ENCODE results near the gene FAIM2. TPM values are rescaled to one million over a fixed set of nuclear protein-coding genes. Genes with fewer than 3 reads are reported as not detected.

FAIM2 gene
- total and polyA plus RNA-seq, 9 of the 15 experiments (the other 6 are each of a cell fraction or from before 2014, with no cell fraction given), result 0.01 to 0.10 TPM; not detected in 7

DNA sequence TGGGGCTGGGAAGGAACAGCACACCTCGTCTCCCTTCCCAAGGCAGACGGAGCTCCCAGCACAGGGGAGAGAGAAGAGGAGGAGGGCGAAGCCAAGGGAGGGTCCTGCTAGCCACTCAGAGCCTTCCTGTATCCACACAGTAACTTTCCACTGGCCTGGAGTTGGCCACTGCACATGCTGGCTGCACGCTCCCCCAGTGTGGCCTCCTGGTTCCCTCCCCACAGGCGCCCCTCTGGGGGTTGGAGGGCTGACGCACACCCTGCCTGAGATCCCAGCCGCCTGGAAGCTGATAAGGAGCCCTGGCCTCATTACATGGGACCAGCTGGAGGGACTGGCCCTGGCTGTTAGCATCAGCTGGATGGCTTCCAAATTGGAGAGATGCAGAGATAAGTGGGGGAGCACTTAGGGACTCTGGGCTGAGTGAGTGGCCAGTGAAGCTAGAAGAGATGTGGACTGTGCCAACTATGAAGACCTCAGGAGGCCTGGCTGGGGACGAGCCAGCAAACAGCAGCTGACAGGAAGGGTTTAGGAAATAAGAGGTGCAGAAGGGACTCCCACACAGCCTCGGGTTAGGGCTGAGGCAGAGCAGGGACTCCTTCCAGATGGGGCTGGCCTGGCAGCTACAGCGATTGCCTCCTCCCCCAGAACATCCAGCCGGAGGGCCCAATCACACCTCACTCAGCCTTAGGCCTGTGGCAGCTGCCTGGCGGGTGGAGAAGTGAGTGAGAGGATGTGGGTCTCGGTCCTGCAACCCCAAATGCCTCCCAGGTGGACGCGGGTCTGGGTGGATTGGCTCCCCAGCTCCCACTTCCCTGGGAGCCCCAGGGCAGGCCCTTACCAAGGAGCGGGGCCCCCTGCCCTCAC, 34.5 kb downstream of the FAIM2 start (continued):
- TF ChIP-seq KDM1A (IDR thresholded peaks at IDR 0.05) (peak; percentile 91 to 93), ZNF436 (CRISPR knock-in tag; IDR thresholded peaks at IDR 0.05) (no peak), GTF2F1 (IDR thresholded peaks at IDR 0.05; ENCODE audit: low read depth, low read length) (no peak), ILK (tag; IDR thresholded peaks at IDR 0.05; ENCODE audit: borderline replicate concordance, low read depth) (no peak), ILF3 (IDR thresholded peaks at IDR 0.05; ENCODE audit: borderline replicate concordance) (no peak; the same call in 1 of the 2 replicates), CXXC5 (CRISPR knock-in tag; IDR thresholded peaks at IDR 0.05) (peak; percentile 96), ZSCAN32 (CRISPR knock-in tag; IDR thresholded peaks at IDR 0.05) (0 out of 2 replicates have a peak, but pooled peaks have one; percentile 18), NR4A1 (CRISPR knock-in tag; IDR thresholded peaks at IDR 0.05) (no peak), NR4A1 (tag; IDR thresholded peaks at IDR 0.05) (peak; percentile 84), CC2D1A (IDR thresholded peaks at IDR 0.05) (peak; percentile 92; the same call in 1 of the 2 replicates), GABPA (tag; conservative IDR thresholded peaks at IDR 0.05; ENCODE audit: low read depth) (peak; percentile 58; the same call in 1 of the 2 replicates)
- TF ChIP-seq, protein P1, sequence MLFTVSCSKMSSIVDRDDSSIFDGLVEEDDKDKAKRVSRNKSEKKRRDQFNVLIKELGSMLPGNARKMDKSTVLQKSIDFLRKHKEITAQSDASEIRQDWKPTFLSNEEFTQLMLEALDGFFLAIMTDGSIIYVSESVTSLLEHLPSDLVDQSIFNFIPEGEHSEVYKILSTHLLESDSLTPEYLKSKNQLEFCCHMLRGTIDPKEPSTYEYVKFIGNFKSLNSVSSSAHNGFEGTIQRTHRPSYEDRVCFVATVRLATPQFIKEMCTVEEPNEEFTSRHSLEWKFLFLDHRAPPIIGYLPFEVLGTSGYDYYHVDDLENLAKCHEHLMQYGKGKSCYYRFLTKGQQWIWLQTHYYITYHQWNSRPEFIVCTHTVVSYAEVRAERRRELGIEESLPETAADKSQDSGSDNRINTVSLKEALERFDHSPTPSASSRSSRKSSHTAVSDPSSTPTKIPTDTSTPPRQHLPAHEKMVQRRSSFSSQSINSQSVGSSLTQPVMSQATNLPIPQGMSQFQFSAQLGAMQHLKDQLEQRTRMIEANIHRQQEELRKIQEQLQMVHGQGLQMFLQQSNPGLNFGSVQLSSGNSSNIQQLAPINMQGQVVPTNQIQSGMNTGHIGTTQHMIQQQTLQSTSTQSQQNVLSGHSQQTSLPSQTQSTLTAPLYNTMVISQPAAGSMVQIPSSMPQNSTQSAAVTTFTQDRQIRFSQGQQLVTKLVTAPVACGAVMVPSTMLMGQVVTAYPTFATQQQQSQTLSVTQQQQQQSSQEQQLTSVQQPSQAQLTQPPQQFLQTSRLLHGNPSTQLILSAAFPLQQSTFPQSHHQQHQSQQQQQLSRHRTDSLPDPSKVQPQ (CRISPR knock-in tag; IDR thresholded peaks at IDR 0.05; ENCODE audit: borderline replicate concordance), result peak; percentile 85; the same call in 1 of the 2 replicates
- TF ChIP-seq, protein P2, sequence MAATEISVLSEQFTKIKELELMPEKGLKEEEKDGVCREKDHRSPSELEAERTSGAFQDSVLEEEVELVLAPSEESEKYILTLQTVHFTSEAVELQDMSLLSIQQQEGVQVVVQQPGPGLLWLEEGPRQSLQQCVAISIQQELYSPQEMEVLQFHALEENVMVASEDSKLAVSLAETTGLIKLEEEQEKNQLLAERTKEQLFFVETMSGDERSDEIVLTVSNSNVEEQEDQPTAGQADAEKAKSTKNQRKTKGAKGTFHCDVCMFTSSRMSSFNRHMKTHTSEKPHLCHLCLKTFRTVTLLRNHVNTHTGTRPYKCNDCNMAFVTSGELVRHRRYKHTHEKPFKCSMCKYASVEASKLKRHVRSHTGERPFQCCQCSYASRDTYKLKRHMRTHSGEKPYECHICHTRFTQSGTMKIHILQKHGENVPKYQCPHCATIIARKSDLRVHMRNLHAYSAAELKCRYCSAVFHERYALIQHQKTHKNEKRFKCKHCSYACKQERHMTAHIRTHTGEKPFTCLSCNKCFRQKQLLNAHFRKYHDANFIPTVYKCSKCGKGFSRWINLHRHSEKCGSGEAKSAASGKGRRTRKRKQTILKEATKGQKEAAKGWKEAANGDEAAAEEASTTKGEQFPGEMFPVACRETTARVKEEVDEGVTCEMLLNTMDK (IDR thresholded peaks at IDR 0.05; ENCODE audit: borderline replicate concordance, insufficient read depth, low read depth, low read length, poor library complexity, severe bottlenecking), result peak; percentile 87
- TF ChIP-seq, protein P3, sequence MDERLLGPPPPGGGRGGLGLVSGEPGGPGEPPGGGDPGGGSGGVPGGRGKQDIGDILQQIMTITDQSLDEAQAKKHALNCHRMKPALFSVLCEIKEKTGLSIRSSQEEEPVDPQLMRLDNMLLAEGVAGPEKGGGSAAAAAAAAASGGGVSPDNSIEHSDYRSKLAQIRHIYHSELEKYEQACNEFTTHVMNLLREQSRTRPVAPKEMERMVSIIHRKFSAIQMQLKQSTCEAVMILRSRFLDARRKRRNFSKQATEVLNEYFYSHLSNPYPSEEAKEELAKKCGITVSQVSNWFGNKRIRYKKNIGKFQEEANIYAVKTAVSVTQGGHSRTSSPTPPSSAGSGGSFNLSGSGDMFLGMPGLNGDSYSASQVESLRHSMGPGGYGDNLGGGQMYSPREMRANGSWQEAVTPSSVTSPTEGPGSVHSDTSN (CRISPR knock-in tag; IDR thresholded peaks at IDR 0.05; ENCODE audit: low read depth), result no peak
- TF ChIP-seq, protein P3 (tag; conservative IDR thresholded peaks at IDR 0.05; ENCODE audit: low read depth), result peak; percentile 49
- TF ChIP-seq, protein P4, sequence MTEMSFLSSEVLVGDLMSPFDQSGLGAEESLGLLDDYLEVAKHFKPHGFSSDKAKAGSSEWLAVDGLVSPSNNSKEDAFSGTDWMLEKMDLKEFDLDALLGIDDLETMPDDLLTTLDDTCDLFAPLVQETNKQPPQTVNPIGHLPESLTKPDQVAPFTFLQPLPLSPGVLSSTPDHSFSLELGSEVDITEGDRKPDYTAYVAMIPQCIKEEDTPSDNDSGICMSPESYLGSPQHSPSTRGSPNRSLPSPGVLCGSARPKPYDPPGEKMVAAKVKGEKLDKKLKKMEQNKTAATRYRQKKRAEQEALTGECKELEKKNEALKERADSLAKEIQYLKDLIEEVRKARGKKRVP (CRISPR knock-in tag; IDR thresholded peaks at IDR 0.05), result peak; percentile 51; the same call in 1 of the 2 replicates
